ENCODE results near the gene TEX11.

Gene TEX11

DNA sequence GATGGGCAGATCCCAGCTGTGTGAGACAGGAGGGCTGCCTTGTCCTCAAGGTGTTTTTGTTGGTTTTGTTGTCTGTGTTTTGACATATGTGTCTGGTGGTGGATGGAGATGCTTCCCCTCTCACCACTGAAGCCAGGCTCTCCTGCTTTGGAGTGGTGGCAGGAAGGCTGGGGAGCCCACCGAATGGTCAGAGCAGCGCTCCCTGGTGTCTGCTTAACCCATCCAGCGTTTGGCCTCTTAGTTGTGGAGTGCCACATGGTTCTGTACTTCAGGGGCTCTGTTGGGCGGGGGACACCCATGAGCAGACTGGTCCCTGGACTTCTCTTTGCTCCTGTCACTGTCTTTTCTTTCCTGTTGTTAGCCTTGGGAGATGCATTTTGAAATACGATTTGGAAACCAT is 412.0 kb downstream of the TEX11 start:
- no peak overlapping the region for H3K4me2 ChIP-seq (ENCODE audit: low read depth, low read length, poor library complexity, severe bottlenecking)
- no peak overlapping the region for H3K9ac ChIP-seq (ENCODE audit: low read depth, low read length, poor library complexity, severe bottlenecking)
- H3K79me2 ChIP-seq (ENCODE audit: insufficient read depth, low read length), result no peaks in the 10 kb centered on the region
- no peaks in the 10 kb centered on the region for H3K9me2 ChIP-seq (replicated peaks; ENCODE audit: low read depth, low read length)
- peaks cover 95% of the 10 kb centered on the region; the same call in 1 of the 2 replicates for H3K36me3 ChIP-seq (ENCODE audit: insufficient read depth, low read length)
- no peaks in the 10 kb centered on the region for H3F3A ChIP-seq (ENCODE audit: low read depth)
- no peak overlapping the region for H2AFZ ChIP-seq (ENCODE audit: low read length)
- no peak overlapping the region for H3K4me3 ChIP-seq (ENCODE audit: low read length, poor library complexity, severe bottlenecking)
- H3K4me1 ChIP-seq (ENCODE audit: insufficient read depth, low read length, poor library complexity, severe bottlenecking), result no peaks in the 10 kb centered on the region
- TF ChIP-seq, protein P1, sequence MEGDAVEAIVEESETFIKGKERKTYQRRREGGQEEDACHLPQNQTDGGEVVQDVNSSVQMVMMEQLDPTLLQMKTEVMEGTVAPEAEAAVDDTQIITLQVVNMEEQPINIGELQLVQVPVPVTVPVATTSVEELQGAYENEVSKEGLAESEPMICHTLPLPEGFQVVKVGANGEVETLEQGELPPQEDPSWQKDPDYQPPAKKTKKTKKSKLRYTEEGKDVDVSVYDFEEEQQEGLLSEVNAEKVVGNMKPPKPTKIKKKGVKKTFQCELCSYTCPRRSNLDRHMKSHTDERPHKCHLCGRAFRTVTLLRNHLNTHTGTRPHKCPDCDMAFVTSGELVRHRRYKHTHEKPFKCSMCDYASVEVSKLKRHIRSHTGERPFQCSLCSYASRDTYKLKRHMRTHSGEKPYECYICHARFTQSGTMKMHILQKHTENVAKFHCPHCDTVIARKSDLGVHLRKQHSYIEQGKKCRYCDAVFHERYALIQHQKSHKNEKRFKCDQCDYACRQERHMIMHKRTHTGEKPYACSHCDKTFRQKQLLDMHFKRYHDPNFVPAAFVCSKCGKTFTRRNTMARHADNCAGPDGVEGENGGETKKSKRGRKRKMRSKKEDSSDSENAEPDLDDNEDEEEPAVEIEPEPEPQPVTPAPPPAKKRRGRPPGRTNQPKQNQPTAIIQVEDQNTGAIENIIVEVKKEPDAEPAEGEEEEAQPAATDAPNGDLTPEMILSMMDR (conservative IDR thresholded peaks at IDR 0.05; ENCODE audit: low read length), result no peak
- no peak for TF ChIP-seq EZH2phosphoT487 (IDR thresholded peaks at IDR 0.05; ENCODE audit: borderline replicate concordance)
- H3K9me3 ChIP-seq (ENCODE audit: insufficient read depth, low read depth, low read length), result no peaks in the 10 kb centered on the region
- no peaks in the 10 kb centered on the region for H4K20me1 ChIP-seq (ENCODE audit: insufficient read depth, low read length, poor library complexity, severe bottlenecking)
- H3K27me3 ChIP-seq (ENCODE audit: insufficient read depth, low read length, poor library complexity, severe bottlenecking), result no peaks in the 10 kb centered on the region

DNA sequence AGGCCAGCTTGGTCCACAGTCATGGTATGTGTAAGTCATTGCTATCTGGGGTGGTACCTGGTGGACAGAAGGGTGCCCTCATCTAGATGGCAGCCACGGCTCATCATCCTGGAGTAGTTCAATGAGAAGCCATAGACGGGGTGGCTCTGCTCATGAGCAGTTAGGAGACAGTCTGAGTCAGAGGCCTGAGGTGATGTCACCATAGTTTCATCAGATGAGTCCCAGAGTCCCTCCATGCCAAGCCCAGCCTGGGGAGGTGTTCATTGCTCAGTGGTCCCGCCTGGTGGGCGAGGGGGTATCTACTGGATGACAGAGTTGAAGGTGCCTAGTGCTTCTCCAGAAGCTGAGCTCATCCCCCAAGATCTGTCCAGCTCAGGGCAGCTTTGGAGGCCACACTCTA is 414.1 kb downstream of the TEX11 start:
- Histone ChIP-seq H3K9me2 (replicated peaks; ENCODE audit: low read depth, low read length) (no peaks in the 10 kb centered on the region), H3K36me3 (ENCODE audit: insufficient read depth, low read length) (peaks cover 76% of the 10 kb centered on the region; the same call in 1 of the 2 replicates), H3K27me3 (ENCODE audit: insufficient read depth, low read length, poor library complexity, severe bottlenecking) (no peaks in the 10 kb centered on the region), H3F3A (ENCODE audit: low read depth) (no peaks in the 10 kb centered on the region), H3K4me2 (ENCODE audit: low read depth, low read length, poor library complexity, severe bottlenecking) (no peak overlapping the region), H4K20me1 (ENCODE audit: insufficient read depth, low read length, poor library complexity, severe bottlenecking) (no peaks in the 10 kb centered on the region), H3K4me1 (ENCODE audit: insufficient read depth, low read length, poor library complexity, severe bottlenecking) (no peaks in the 10 kb centered on the region), H3K4me3 (ENCODE audit: low read length, poor library complexity, severe bottlenecking) (no peak overlapping the region), H3K9ac (ENCODE audit: low read depth, low read length, poor library complexity, severe bottlenecking) (no peak overlapping the region), H3K9me3 (ENCODE audit: insufficient read depth, low read depth, low read length) (no peaks in the 10 kb centered on the region), H3K79me2 (ENCODE audit: insufficient read depth, low read length) (no peaks in the 10 kb centered on the region), H2AFZ (ENCODE audit: low read length) (no peak overlapping the region)
- TF ChIP-seq, protein P1 (conservative IDR thresholded peaks at IDR 0.05; ENCODE audit: low read length), result no peak
- TF ChIP-seq EZH2phosphoT487 (IDR thresholded peaks at IDR 0.05; ENCODE audit: borderline replicate concordance), result no peak

DNA sequence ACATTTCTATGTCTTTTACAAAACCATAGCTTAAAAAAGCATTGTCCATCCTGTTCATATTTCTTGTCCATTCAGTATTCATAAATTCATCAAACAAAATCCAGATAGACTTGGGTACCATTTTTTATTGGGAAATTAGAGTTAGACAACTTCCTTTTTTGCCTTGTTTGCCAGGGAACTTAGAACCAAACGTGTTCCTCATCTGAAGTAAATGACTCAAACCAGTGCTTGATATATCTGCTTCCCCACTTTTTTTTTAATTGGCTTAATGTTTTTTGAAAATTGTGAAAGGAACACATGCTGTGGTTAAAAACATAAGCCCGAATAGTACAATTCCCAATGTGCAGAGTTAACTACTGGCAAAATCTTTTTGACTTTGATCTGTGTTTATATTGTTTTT is 419.7 kb downstream of the TEX11 start:
- no peaks in the 10 kb centered on the region for H3K79me2 ChIP-seq (ENCODE audit: insufficient read depth, low read length)
- no peak overlapping the region for H3K4me2 ChIP-seq (ENCODE audit: low read depth, low read length, poor library complexity, severe bottlenecking)
- peaks cover 38% of the 10 kb centered on the region; the same call in 1 of the 2 replicates for H3K36me3 ChIP-seq (ENCODE audit: insufficient read depth, low read length)
- H3K9me3 ChIP-seq (ENCODE audit: insufficient read depth, low read depth, low read length), result no peaks in the 10 kb centered on the region
- no peak for TF ChIP-seq EZH2phosphoT487 (IDR thresholded peaks at IDR 0.05; ENCODE audit: borderline replicate concordance)
- TF ChIP-seq, protein P1 (conservative IDR thresholded peaks at IDR 0.05; ENCODE audit: low read length), result no peak
- no peaks in the 10 kb centered on the region for H3K4me1 ChIP-seq (ENCODE audit: insufficient read depth, low read length, poor library complexity, severe bottlenecking)
- no peak overlapping the region for H3K4me3 ChIP-seq (ENCODE audit: low read length, poor library complexity, severe bottlenecking)
- H3K9ac ChIP-seq (ENCODE audit: low read depth, low read length, poor library complexity, severe bottlenecking), result no peak overlapping the region
- no peaks in the 10 kb centered on the region for H3F3A ChIP-seq (ENCODE audit: low read depth)
- no peaks in the 10 kb centered on the region for H3K27me3 ChIP-seq (ENCODE audit: insufficient read depth, low read length, poor library complexity, severe bottlenecking)
- H3K9me2 ChIP-seq (replicated peaks; ENCODE audit: low read depth, low read length), result no peaks in the 10 kb centered on the region
- no peaks in the 10 kb centered on the region for H4K20me1 ChIP-seq (ENCODE audit: insufficient read depth, low read length, poor library complexity, severe bottlenecking)
- no peak overlapping the region for H2AFZ ChIP-seq (ENCODE audit: low read length)
